ENCODE measurements around the gene EPHB2. TPM values are rescaled to one million over a fixed set of nuclear protein-coding genes. Genes with fewer than 3 reads are reported as not detected.

Gene EPHB2
- total and polyA plus RNA-seq, 2 of the 13 experiments (the other 11 are each of a cell fraction or from before 2014, with no cell fraction given): 0.03 to 0.11 TPM

- H3K27ac ChIP-seq (ENCODE audit: extremely low read length, insufficient read depth, low read length): no peak overlapping the region
- peaks cover 12 to 54% of the 10 kb centered on the region in 2 experiments for H3K27me3 ChIP-seq (ENCODE audit: control insufficient read depth in 1 of 2, insufficient read depth in 2 of 2, low read length in 2 of 2)
Observed at GRCh38 chr1:22711591-22712501, 1.2 kb downstream of the EPHB2 start.

GRCh38 chr1:22712502-22713271 lies 2.0 kb downstream of the EPHB2 start:
- no peak for DNase-seq (ENCODE audit: low spot score)
- no TSS peak for BruUV-seq (replicated peaks)
- 65% methylated on average over 7 of the region's 19 CpGs for WGBS (ENCODE audit: low lambda C conversion rate)
- Histone ChIP-seq H4K20me1 (ENCODE audit: insufficient read depth, low read length) (no peaks in the 10 kb centered on the region), H3K36me3 (replicated peaks in 1 of 2; ENCODE audit: control insufficient read depth in 1 of 2, insufficient read depth in 2 of 2, low read length in 2 of 2) (no peaks in the 10 kb centered on the region), H3K9ac (ENCODE audit: insufficient read depth, low read depth, low read length) (no peak overlapping the region), H3K27ac (ENCODE audit: extremely low read length, insufficient read depth, low read length) (no peak overlapping the region), H3K27me3 (ENCODE audit: control insufficient read depth in 1 of 2, insufficient read depth in 2 of 2, low read length in 2 of 2) (peaks cover 12 to 54% of the 10 kb centered on the region in 2 experiments), H3K4me1 (ENCODE audit: insufficient read depth, low read length) (peaks cover 14% of the 10 kb centered on the region), H2AFZ (ENCODE audit: low read length) (no peak overlapping the region), H3K4me2 (ENCODE audit: low read depth, low read length) (no peak overlapping the region), H3K9me3 (ENCODE audit: low read length) (no peaks in the 10 kb centered on the region), H3K4me3 (replicated peaks in 1 of 3; ENCODE audit: insufficient read depth in 1 of 3, low read depth in 2 of 3, low read length in 3 of 3) (no peak overlapping the region), H3K79me2 (ENCODE audit: insufficient read depth, low read length) (no peaks in the 10 kb centered on the region)
- TF ChIP-seq ZC3H4 (CRISPR knock-in tag; IDR thresholded peaks at IDR 0.05; ENCODE audit: borderline replicate concordance): no peak
- TF ChIP-seq CREB1 (IDR thresholded peaks at IDR 0.05): peak; percentile 86
- TF ChIP-seq CREB1 (CRISPR knock-in tag; IDR thresholded peaks at IDR 0.05): no peak
- intact Hi-C loops (cut with micrococcal nuclease; ENCODE audit: unreplicated experiment): no loop called here
- no peak for ATAC-seq
- no peak for FAIRE-seq
- ChIA-PET CTCF (ENCODE audit: low intra/inter-chr PET ratio, low total read pairs) (no interaction called here), POLR2A (no interaction called here)
- in situ Hi-C loops (cut with HindIII; ENCODE audit: extremely low pct_ligation_motif_present, low pct_unique_long_range_greater_than_20kb): loop anchor here (25.0 kb wide), 1 partner anchor 175 kb away; no protein-coding TSS in a partner anchor

More at GRCh38 chr1:22711591-22712501, 1.2 kb downstream of the EPHB2 start:
- Histone ChIP-seq H3K4me1 (ENCODE audit: insufficient read depth, low read length) (peaks cover 5% of the 10 kb centered on the region), H3K9ac (ENCODE audit: insufficient read depth, low read depth, low read length) (no peak overlapping the region), H3K36me3 (replicated peaks in 1 of 2; ENCODE audit: control insufficient read depth in 1 of 2, insufficient read depth in 2 of 2, low read length in 2 of 2) (no peaks in the 10 kb centered on the region), H3K79me2 (ENCODE audit: insufficient read depth, low read length) (no peaks in the 10 kb centered on the region), H4K20me1 (ENCODE audit: insufficient read depth, low read length) (no peaks in the 10 kb centered on the region), H3K9me3 (ENCODE audit: low read length) (no peaks in the 10 kb centered on the region), H2AFZ (ENCODE audit: low read length) (no peak overlapping the region), H3K4me3 (replicated peaks in 1 of 3; ENCODE audit: insufficient read depth in 1 of 3, low read depth in 2 of 3, low read length in 3 of 3) (peak overlapping the region in 1 of 3 experiments; percentile 43; a peak in 1 of 6 replicates), H3K4me2 (ENCODE audit: low read depth, low read length) (peak overlapping the region; percentile 42; the same call in 1 of the 2 replicates)
- ATAC-seq (no peak), FAIRE-seq (no peak), DNase-seq (ENCODE audit: low spot score) (no peak)
- BruUV-seq (replicated peaks): no TSS peak
- 21% methylated on average over 18 of the region's 53 CpGs for WGBS (ENCODE audit: low lambda C conversion rate)
- POLR2A ChIA-PET: no interaction called here
- peak; percentile 86; the same call in 1 of the 2 replicates for TF ChIP-seq EZH2 (conservative IDR thresholded peaks at IDR 0.05; ENCODE audit: low read depth, low read length)
- TF ChIP-seq ZNF496 (CRISPR knock-in tag; IDR thresholded peaks at IDR 0.05; ENCODE audit: insufficient replicate concordance): no peak
- in situ Hi-C loops (cut with HindIII; ENCODE audit: extremely low pct_ligation_motif_present, low pct_unique_long_range_greater_than_20kb): loop anchor here (25.0 kb wide), 1 partner anchor 175 kb away; no protein-coding TSS in a partner anchor
- intact Hi-C loops (cut with micrococcal nuclease; ENCODE audit: unreplicated experiment): no loop called here
- CTCF ChIA-PET (ENCODE audit: low intra/inter-chr PET ratio, low total read pairs): no interaction called here

Measured in HepG2 (cell line).